HCT116 (cell line): Measurements from ENCODE around the gene NEO1. TPM values are rescaled to one million over a fixed set of nuclear protein-coding genes. Genes with fewer than 3 reads are reported as not detected.

ENCODE experiments used
- ATAC-seq: fragments of 200-7000 bp; cut with Tn5 transposase; 2 replicates; pipeline ENCODE4 v1.9.1; 2020; ENCODE audit warnings: mild to moderate bottlenecking, moderate library complexity
- BruUV-seq: library from RNA; stranded (reverse); fragments of 400-500 nt; replicated peaks from 2 replicates; lab custom pipeline; 2021; lab: Mats Ljungman, UMichigan
- CTCF ChIA-PET: fragments of 300-600 bp; sonication (Branson Sonifier 250); formaldehyde crosslinking; loops from one replicate; lab custom pipeline; 2021; ENCODE audit warnings: antibody characterized with exemption; lab: Charles Lee
- POLR2A ChIA-PET: fragments of 300-600, 350-600 bp; sonication (Branson Sonifier 250); formaldehyde crosslinking; loops from one replicate; lab custom pipeline; 2021; ENCODE audit warnings: antibody characterized with exemption; lab: Charles Lee
- RAD21 ChIA-PET, 2 experiments: fragments of 300-600 bp; sonication (Branson Sonifier 250); formaldehyde crosslinking; loops; one replicate each; lab custom pipeline; 2023; ENCODE audit warnings: low total read pairs in 2 of 2; ENCODE audit not compliant: uncharacterized antibody in 2 of 2, unreplicated experiment in 2 of 2, low non-redundant PET in 1 of 2; lab: Charles Lee
- DNase-seq: peaks from one replicate; pipeline ENCODE4 v3.0.0-alpha.2; 2010; ENCODE audit warnings: low read depth, low spot score
- H2AFZ ChIP-seq: fragments of 200-600 bp; shearing (Covaris generic), sonication (generic); 2 replicates; pipeline ENCODE4 v1.6.1; 2017; ENCODE audit warnings: low read depth, mixed run types, mixed read lengths, antibody characterized with exemption, low read length; ENCODE audit not compliant: poor library complexity, severe bottlenecking
- H3K27ac ChIP-seq: 2 replicates; pipeline ENCODE4 v1.5.1; 2012; ENCODE audit warnings: low read depth, low read length
- H3K27me3 ChIP-seq: fragments of 200-600 bp; sonication (generic); 2 replicates; pipeline ENCODE4 v1.6.1; 2016; ENCODE audit warnings: mixed run types, low read length, mixed read lengths; ENCODE audit not compliant: insufficient read depth
- H3K36me3 ChIP-seq, 2 experiments: fragments of 200-500 bp in 1 of 2; fragments of 200-600 bp in 1 of 2; sonication (Bioruptor generic) in 1 of 2; sonication (generic) in 1 of 2; 2 replicates each; pipeline versions ENCODE4 v1.5.1 to v1.6.1; 2014 to 2016; ENCODE audit warnings: low read length in 2 of 2, inconsistent platforms in 1 of 2, mixed read lengths in 1 of 2, mixed run types in 1 of 2; ENCODE audit not compliant: insufficient read depth in 2 of 2, control insufficient read depth in 1 of 2
- H3K4me1 ChIP-seq, 2 experiments: fragments of 200-600 bp in 1 of 2; sonication (generic) in 1 of 2; 2 replicates each; pipeline versions ENCODE4 v1.5.1 to v1.6.1; 2012 to 2017; ENCODE audit warnings: low read length in 2 of 2, inconsistent platforms in 1 of 2, mild to moderate bottlenecking in 1 of 2, mixed read lengths in 1 of 2, mixed run types in 1 of 2, moderate library complexity in 1 of 2; ENCODE audit not compliant: insufficient read depth in 2 of 2, control insufficient read depth in 1 of 2
- H3K4me2 ChIP-seq: fragments of 200-600 bp; sonication (generic); 2 replicates; pipeline ENCODE4 v1.6.1; 2017; ENCODE audit warnings: mixed run types, low read length, mixed read lengths
- H3K4me3 ChIP-seq, 2 experiments: fragments of 200-600 bp in 1 of 2; sonication (generic) in 1 of 2; replicated peaks in 1 of 2; 2 replicates each; pipeline ENCODE4 v1.5.1; 2011 to 2016; ENCODE audit warnings: low read length in 2 of 2, control low read depth in 1 of 2, low read depth in 1 of 2, mild to moderate bottlenecking in 1 of 2, mixed read lengths in 1 of 2, mixed run types in 1 of 2
- H3K79me2 ChIP-seq: fragments of 200-600 bp; sonication (generic); 2 replicates; pipeline ENCODE4 v1.6.1; 2017; ENCODE audit warnings: mild to moderate bottlenecking, mixed run types, low read length, moderate library complexity, mixed read lengths; ENCODE audit not compliant: insufficient read depth
- H3K9ac ChIP-seq: fragments of 200-600 bp; sonication (generic); 2 replicates; pipeline ENCODE4 v1.6.1; 2016; ENCODE audit warnings: low read length, mixed read lengths
- H3K9me2 ChIP-seq: fragments of 200-600 bp; sonication (generic), shearing (Covaris generic); 2 replicates; pipeline ENCODE4 v1.6.1; 2017; ENCODE audit warnings: mixed run types, mild to moderate bottlenecking, moderate library complexity; ENCODE audit not compliant: insufficient read depth
- H3K9me3 ChIP-seq, 2 experiments: fragments of 200-500 bp in 1 of 2; fragments of 200-600 bp in 1 of 2; sonication (Bioruptor generic) in 1 of 2; sonication (generic) in 1 of 2; 2 replicates each; pipeline ENCODE4 v1.6.1; 2014 to 2017; ENCODE audit warnings: low read length in 2 of 2, mixed read lengths in 2 of 2, inconsistent platforms in 1 of 2, low read depth in 1 of 2, mild to moderate bottlenecking in 1 of 2, mixed run types in 1 of 2, moderate library complexity in 1 of 2; ENCODE audit not compliant: control insufficient read depth in 1 of 2, insufficient read depth in 1 of 2
- H4K20me1 ChIP-seq: fragments of 200-600 bp; sonication (generic), shearing (Covaris generic); 2 replicates; pipeline ENCODE4 v1.6.1; 2017; ENCODE audit warnings: mixed run types, mild to moderate bottlenecking, moderate library complexity; ENCODE audit not compliant: insufficient read depth
- CBX3 ChIP-seq: IDR thresholded peaks from 2 replicates; pipeline ENCODE4 v1.6.1; 2012; ENCODE audit warnings: low read depth
- CEBPB ChIP-seq: IDR thresholded peaks from 2 replicates; pipeline ENCODE4 v1.6.1; 2012; ENCODE audit warnings: low read depth
- CTCF ChIP-seq, 3 experiments: fragments of 200-600 bp in 1 of 3; sonication (generic) in 1 of 3; IDR thresholded peaks in 2 of 3; conservative IDR thresholded peaks in 1 of 3; 2 replicates each; pipeline ENCODE4 v1.5.1; 2012 to 2017; ENCODE audit warnings: low read depth in 2 of 3, low read length in 2 of 3, antibody characterized with exemption in 1 of 3, borderline replicate concordance in 1 of 3, control low read depth in 1 of 3, mild to moderate bottlenecking in 1 of 3, mixed read lengths in 1 of 3, mixed run types in 1 of 3, moderate library complexity in 1 of 3; ENCODE audit not compliant: insufficient read depth in 1 of 3
- EZH2 ChIP-seq: fragments of 200-600 bp; sonication (generic); IDR thresholded peaks from 2 replicates; pipeline ENCODE4 v1.6.1; 2017; ENCODE audit warnings: antibody characterized with exemption, mixed run types
- EZH2phosphoT487 ChIP-seq: fragments of 200-600 bp; IDR thresholded peaks from 2 replicates; pipeline ENCODE4 v1.6.1; 2018; ENCODE audit warnings: antibody characterized with exemption, borderline replicate concordance
- FOSL1 ChIP-seq: IDR thresholded peaks from 2 replicates; pipeline ENCODE4 v1.6.1; 2012; ENCODE audit warnings: low read depth
- JUND ChIP-seq: IDR thresholded peaks from 2 replicates; pipeline ENCODE4 v1.6.1; 2012
- MAX ChIP-seq: IDR thresholded peaks from 2 replicates; pipeline ENCODE4 v1.6.1; 2012
- POLR2A ChIP-seq: IDR thresholded peaks from 2 replicates; pipeline ENCODE4 v1.7.0; 2011; ENCODE audit warnings: borderline replicate concordance; ENCODE audit not compliant: insufficient read depth, insufficient read length; ENCODE audit errors: extremely low read depth
- POLR2AphosphoS5 ChIP-seq: IDR thresholded peaks from 2 replicates; pipeline ENCODE4 v1.6.1; 2011; ENCODE audit warnings: mild to moderate bottlenecking, low read depth, low read length, moderate library complexity
- SP1 ChIP-seq: IDR thresholded peaks from 2 replicates; pipeline ENCODE4 v1.6.1; 2012; ENCODE audit warnings: low read depth
- SRF ChIP-seq: IDR thresholded peaks from 2 replicates; pipeline ENCODE4 v1.6.1; 2012; ENCODE audit warnings: low read depth
- YY1 ChIP-seq: IDR thresholded peaks from 2 replicates; pipeline ENCODE4 v1.6.1; 2011; ENCODE audit warnings: low read length, low read depth, moderate library complexity, mild to moderate bottlenecking; ENCODE audit not compliant: insufficient replicate concordance; ENCODE audit errors: extremely low read depth
- ZBTB33 ChIP-seq: IDR thresholded peaks from 2 replicates; pipeline ENCODE4 v1.6.1; 2011; ENCODE audit warnings: mild to moderate bottlenecking, low read length, moderate library complexity; ENCODE audit not compliant: insufficient replicate concordance; ENCODE audit errors: extremely low read depth
- ZFX ChIP-seq: fragments of 450-650 bp; IDR thresholded peaks from 2 replicates; pipeline ENCODE4 v1.6.1; 2017
- ZNF274 ChIP-seq: fragments of 200-500 bp; sonication (Bioruptor generic); IDR thresholded peaks from 2 replicates; pipeline ENCODE4 v1.6.1; 2014; ENCODE audit warnings: mild to moderate bottlenecking, low read depth, low read length, inconsistent platforms
- intact Hi-C: fragments of 100-400 bp; cut with micrococcal nuclease; formaldehyde crosslinking; loops from 2 replicates; pipeline ENCODE4 v1.10.0; 2022
- total RNA-seq: library from RNA; stranded (reverse); gene quantifications from one replicate; pipeline ENCODE4 v1.2.1, GENCODE V29; 2021; ENCODE audit not compliant: unreplicated experiment

NEO1 gene
- total RNA-seq, 1 experiment from 2014 or later, result 30.0 TPM

- no peaks in the 10 kb centered on the region for H3K36me3 ChIP-seq
- no peak overlapping the region for H3K4me2 ChIP-seq
- no peak overlapping the region for H3K9ac ChIP-seq
- no peak overlapping the region for H3K27ac ChIP-seq
- ATAC-seq (no peak), DNase-seq (no peak)
- no peaks in the 10 kb centered on the region for H3K9me2 ChIP-seq
- H3K27me3 ChIP-seq, result no peaks in the 10 kb centered on the region
- no peak overlapping the region for H2AFZ ChIP-seq
- H3K4me1 ChIP-seq, result no peaks in the 10 kb centered on the region
- ChIA-PET POLR2A (no interaction called here), CTCF (interaction anchor here (0.8 kb wide), 1 partner anchor 20 kb away, joined by 4 read pairs; no protein-coding TSS in a partner anchor), RAD21 (no interaction called here)
- H3K79me2 ChIP-seq, result no peaks in the 10 kb centered on the region
- no TSS peak for BruUV-seq
- TF ChIP-seq POLR2A (no peak), FOSL1 (no peak), CBX3 (no peak), EZH2phosphoT487 (no peak), CTCF (IDR thresholded peaks at IDR 0.05 in 2 of 3, conservative IDR thresholded peaks at IDR 0.05 in 1 of 3; ENCODE audit: borderline replicate concordance in 1 of 3, insufficient read depth in 1 of 3, low read depth in 2 of 3, low read length in 2 of 3) (no peak), SRF (no peak)
- no peak overlapping the region for H3K4me3 ChIP-seq
- H4K20me1 ChIP-seq, result no peaks in the 10 kb centered on the region
- no peaks in the 10 kb centered on the region for H3K9me3 ChIP-seq
- intact Hi-C loops, result loop anchor here (5.0 kb wide), 1 partner anchor 546 kb away; no protein-coding TSS in a partner anchor
Observed at GRCh38 chr15:73268457-73268856, 216.2 kb downstream of the NEO1 start.

GRCh38 chr15:73270366-73271097 is 218.3 kb downstream of the NEO1 start:
- no peak overlapping the region for H2AFZ ChIP-seq
- RAD21 ChIA-PET, result interaction anchor here in 1 of 2 experiments (0.6 kb wide), 1 partner anchor 29 kb away, joined by 4 read pairs; no protein-coding TSS in a partner anchor
- BruUV-seq, result no TSS peak
- H3K4me2 ChIP-seq, result no peak overlapping the region
- no peaks in the 10 kb centered on the region for H3K4me1 ChIP-seq
- no peaks in the 10 kb centered on the region for H3K36me3 ChIP-seq
- POLR2A ChIA-PET, result no interaction called here
- no peak overlapping the region for H3K9ac ChIP-seq
- H4K20me1 ChIP-seq, result no peaks in the 10 kb centered on the region
- intact Hi-C loops, result loop anchor here (5.0 kb wide), 1 partner anchor 488 kb away; the partner anchor contains the start of gene ADPGK
- no peaks in the 10 kb centered on the region for H3K9me3 ChIP-seq
- CTCF ChIA-PET, result interaction anchor here (4.5 kb wide), 1 partner anchor 29 kb away, joined by 22 read pairs; no protein-coding TSS in a partner anchor
- no peaks in the 10 kb centered on the region for H3K27me3 ChIP-seq
- no peak overlapping the region for H3K27ac ChIP-seq
- H3K79me2 ChIP-seq, result no peaks in the 10 kb centered on the region
- no peak for ATAC-seq
- no peak overlapping the region for H3K4me3 ChIP-seq
- no peaks in the 10 kb centered on the region for H3K9me2 ChIP-seq
- DNase-seq, result no peak
- TF ChIP-seq ZNF274 (no peak), JUND (no peak), FOSL1 (no peak), SP1 (no peak), POLR2AphosphoS5 (no peak), POLR2A (no peak), EZH2phosphoT487 (no peak), ZFX (no peak), CEBPB (no peak), ZBTB33 (no peak), YY1 (no peak), EZH2 (no peak), MAX (no peak)
